GM21528 (cell line): Measurements from ENCODE around the gene SCMH1.
"Not testable (repeated sequence)": the region's sequence is repeated elsewhere in the genome, so short reads cannot be mapped to it uniquely, and the experiment has no call there.

Experiments used
- ATAC-seq: cut with Tn5 transposase; IDR thresholded peaks from one replicate; pipeline ENCODE4 v1.9.1; 2021; ENCODE audit warnings: mild to moderate bottlenecking, moderate library complexity; ENCODE audit not compliant: unreplicated experiment, low FRiP score

The SCMH1 gene

DNA sequence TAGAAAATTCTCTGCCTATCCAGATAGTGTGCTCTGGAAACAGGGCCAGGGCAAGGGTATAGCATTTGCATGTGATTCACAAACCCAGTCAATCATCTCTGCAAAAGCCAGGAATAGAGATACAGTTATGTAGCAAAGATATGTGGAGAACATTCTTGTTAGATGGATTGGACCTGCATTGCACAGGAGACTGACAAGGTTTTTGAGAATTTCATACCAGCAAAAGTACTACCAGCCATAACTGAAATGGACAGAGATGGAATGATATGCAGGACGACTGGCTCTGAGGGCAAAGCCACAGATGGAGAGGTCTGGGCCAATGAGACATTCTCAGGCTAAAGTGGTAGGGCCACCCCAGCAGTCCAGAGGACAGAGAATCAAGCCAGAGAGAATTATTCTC lies 24.7 kb downstream of the SCMH1 start:
- no peak for ATAC-seq

DNA sequence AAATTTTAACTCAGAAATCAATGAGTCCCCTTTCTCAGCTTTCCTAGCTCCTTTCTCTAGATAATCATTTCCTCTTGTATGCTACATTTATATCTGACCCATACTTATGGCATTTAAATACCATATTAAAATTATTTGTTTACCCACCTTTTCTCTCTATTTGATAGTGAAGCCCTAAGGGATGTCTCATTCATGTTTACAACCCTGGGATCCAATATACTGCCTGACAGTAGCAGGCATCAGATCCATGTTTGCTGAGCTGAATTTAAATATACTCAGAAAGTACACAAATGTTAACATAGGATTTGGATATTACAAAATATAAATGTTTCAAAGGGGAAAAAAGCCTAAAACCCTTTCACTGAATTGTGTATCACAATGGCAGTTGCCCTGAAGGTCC lies 26.5 kb downstream of the SCMH1 start:
- no peak for ATAC-seq

DNA sequence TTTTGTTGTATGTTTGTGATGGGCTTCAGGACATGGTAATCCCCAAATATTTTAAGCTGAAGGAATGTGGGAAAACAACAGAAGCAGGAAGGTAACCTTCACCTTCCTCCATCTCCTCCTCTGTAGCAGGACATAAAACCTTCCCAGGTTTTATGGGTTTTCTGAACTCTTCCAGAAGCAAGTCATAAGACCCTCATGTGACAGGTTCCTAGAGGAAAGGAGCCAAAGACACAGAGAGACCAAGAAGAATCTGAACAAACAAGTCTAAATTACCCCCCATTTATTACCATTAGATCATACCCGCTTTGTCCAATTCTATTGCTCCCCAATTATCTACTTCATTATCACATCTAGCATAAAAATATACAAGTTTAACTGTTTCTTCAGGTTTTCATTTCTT lies 28.8 kb downstream of the SCMH1 start:
- no peak for ATAC-seq

DNA sequence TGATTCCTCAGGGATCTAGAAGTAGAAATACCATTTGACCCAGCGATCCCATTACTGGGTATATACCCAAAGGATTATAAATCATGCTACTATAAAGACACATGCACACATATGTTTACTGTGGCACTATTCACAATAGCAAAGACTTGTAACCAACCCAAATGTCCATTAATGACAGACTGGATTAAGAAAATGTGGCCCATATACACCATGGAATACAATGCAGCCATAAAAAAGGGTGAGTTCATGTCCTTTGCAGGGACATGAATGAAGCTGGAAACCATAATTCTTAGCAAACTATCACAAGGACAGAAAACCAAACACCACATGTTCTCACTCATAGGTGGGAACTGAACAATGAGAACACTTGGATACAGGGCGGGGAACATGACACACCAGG lies 30.5 kb downstream of the SCMH1 start:
- not testable (repeated sequence) for ATAC-seq

DNA sequence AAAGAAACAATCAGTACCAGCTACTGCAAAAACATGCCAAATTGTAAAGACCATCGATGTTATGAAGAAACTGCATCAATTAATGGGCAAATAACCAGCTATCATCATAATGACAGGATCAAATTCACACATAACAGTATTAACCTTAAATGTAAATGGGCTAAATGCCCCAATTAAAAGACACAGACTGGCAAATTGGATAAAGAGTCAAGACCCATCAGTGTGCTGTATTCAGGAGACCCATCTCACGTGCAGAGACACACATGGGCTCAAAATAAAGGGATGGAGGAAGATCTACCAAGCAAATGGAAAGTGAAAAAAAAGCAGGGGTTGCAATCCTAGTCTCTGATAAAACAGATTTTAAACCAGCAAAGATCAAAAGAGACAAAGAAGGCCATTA lies 35.1 kb downstream of the SCMH1 start:
- not testable (repeated sequence) for ATAC-seq

DNA sequence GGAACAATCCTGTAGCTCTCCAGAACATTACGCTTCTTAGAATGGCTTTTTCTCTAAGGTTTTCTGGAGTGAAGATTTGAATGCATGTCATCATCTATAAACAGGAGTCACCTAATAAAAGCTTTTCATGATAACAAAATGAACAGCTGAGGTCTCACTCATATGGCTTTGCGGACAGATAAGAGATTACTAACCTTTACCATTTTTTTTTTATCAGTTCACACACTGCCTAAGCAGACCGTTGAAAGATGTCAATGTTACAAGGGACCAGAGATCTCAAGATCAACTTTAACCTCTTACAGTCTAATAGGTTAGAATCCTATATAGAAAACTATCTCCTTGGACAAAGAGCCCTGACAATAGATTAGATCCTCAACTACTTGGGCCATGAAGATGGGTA lies 41.4 kb downstream of the SCMH1 start:
- no peak for ATAC-seq

DNA sequence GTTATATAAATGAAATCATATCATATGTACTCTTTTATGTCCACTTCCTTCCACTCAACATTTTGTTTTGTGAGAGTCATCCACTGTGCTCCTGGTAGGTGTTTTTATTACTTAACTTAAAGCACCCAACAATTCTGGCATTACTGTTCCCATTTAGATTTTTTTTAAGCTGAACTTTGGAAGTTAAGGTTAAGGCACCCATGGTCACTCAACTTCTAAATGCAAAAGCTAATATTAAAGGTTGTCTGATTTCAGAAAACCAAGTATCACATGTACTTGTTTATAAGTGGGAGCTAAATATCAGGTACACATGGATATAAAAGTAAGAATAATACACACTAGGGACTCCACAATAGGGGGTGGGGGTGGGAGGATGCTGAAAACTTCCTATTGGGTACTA lies 42.7 kb downstream of the SCMH1 start:
- no peak for ATAC-seq

DNA sequence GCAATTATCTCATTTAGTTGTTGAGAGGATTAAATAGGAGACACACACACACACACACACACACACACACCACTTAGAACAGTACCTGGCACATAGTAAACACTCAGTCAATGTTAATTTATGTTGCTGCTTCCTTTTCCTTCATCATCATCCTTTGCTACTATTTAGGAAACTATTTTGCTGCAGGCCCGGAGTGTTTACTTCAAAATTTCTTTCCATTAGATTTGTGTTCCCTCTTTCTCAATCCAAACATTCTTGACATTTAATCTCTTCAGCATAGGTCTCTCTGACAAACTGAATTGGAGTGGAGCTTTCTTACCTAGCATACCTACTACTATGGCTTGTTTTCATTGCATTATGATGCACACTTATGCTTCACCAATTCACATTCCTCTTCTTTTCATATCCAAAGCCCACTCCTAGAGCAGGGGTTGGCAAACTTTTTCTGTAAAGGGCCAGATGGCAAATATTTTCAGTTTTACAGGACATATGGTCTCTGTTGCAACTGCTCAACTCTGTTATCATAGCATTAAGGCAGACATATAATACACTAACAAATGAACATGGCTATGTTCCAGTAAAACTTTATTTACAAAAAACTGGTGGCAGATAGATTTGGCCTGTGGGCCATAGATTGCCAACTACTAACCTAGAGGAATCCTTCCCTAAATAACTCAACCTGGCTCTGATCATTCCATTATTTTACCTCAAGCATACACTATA lies 49.5 kb downstream of the SCMH1 start:
- ATAC-seq: no peak

DNA sequence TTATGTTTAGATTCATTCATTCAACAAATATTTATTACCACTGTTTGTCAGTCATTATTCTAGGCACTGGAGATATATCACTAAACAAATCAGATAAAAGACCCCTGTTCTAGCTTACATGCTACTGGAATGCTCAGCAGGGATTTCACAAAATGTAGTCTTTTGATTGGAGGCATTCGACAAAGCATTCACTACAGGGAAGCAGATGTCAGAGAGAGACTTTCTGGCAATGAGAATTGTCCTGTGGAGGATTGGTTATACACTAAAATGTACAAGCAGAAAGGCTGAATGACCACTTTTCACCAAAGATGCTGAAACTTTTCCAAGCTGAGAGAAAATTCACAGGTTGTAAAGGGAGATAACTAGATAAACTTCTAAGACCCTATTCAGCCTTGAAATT lies 57.7 kb downstream of the SCMH1 start:
- ATAC-seq: no peak

DNA sequence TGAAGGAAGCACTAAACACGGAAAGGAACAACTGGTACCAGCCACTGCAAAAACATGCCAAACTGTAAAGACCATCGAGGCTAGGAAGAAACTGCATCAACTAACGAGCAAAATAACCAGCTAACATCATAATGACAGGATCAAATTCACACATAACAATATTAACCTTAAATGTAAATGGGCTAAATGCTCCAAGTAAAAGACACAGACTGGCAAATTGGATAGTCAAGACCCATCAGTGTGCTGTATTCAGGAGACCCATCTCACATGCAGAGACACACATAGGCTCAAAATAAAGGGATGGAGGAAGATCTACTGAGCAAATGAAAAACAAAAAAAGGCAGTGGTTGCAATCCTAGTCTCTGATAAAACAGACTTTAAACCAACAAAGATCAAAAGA lies 63.9 kb downstream of the SCMH1 start:
- ATAC-seq: not testable (repeated sequence)

DNA sequence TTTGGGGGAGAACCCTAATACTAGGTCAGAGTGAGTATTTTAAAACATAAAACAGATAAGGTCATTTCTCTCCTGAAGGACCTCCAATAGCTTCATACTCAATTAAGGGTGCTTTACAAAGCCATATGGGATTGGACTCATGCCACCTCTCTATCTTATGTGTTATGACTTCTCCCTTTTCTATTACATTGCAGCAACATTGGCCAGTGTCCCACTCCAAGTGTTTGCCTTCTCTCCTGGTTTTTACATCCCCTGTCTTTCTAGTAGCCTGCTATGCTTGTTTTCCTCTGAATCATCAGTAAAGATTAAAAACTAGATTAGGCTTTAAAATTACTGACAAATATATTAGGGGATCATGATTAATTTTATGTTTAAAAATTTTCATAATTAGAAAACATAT lies 66.6 kb downstream of the SCMH1 start:
- no peak for ATAC-seq

DNA sequence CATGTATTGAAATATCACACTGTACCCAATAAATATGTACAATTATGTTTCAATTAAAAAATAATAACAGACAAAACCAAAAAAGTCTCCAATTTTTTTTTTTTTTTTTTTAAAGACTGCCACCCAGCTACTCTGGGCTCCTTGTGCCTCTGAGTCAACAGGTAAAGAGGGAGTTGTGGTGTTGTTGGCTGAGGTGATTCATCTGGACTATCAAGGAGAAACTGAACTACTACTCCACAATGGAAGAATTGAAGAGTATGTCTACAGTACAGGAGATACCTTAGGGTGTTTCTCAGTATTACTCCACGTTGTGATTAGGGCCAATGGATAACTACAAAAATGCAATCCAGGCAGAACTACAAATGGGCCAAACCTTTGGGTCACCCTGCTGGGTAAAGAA lies 67.9 kb downstream of the SCMH1 start:
- no peak for ATAC-seq

DNA sequence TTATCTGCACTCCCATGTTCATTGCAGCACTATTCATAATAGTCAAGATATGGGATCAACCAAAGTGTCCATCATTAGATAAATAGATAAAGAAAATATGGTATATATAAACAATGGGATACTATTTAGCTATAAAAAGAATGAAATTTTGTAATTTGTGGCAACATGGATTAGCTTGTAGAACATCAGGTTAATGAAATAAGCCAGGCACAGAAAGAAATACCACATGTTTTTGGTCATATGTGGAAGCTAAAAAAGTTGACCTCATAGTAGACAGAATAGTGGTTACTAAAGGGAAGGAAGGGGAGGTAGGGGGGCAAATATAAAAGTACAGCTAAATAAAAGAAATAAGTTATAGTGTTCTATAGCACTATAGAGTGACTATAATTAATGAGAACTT lies 68.5 kb downstream of the SCMH1 start:
- no peak for ATAC-seq

DNA sequence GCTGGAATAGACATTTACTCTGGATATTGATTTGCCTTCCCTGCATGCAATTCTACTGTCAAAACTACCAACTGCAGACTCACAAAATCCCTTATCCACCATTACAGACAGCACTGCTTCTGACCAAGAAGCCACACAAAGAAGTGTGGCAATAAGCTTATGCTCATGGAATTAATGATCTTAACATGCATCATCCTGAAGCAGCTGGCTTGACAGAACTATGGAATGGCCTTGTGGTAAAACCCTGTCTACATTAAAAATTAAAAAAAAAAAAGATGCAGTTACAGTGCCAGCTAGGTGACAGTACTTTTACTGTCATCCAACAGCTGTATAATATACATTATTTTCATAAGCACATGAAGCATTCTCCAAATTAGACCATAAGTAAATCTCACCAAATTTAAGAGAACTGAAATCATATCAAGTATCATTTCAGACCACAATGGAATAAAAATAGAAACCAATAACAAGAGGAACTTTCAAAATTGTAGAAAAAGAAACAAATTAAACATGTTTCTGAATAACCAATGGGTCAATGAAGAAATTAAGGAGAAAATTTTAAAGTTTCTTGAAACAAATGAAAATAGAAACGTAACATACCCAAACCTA lies 70.7 kb downstream of the SCMH1 start:
- no peak for ATAC-seq

DNA sequence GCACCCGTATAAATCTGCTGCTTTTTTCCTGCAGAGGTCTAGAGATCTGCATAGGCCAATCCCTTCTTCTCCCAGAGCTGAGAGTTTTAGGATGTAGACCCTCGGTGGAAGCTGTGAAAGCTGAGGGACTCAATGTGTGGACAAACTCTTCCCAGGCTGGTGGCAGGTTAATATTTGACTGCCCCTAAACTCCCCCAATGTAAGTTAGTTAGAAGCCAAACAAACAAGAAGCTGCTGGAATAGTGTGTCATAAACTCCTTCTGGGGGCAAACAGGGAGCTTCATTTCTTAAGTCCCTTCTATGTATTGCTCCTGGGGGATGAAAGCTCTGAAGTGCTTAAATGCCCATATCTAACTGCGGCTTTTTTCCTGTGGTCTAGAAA lies 72.3 kb downstream of the SCMH1 start:
- no peak for ATAC-seq

DNA sequence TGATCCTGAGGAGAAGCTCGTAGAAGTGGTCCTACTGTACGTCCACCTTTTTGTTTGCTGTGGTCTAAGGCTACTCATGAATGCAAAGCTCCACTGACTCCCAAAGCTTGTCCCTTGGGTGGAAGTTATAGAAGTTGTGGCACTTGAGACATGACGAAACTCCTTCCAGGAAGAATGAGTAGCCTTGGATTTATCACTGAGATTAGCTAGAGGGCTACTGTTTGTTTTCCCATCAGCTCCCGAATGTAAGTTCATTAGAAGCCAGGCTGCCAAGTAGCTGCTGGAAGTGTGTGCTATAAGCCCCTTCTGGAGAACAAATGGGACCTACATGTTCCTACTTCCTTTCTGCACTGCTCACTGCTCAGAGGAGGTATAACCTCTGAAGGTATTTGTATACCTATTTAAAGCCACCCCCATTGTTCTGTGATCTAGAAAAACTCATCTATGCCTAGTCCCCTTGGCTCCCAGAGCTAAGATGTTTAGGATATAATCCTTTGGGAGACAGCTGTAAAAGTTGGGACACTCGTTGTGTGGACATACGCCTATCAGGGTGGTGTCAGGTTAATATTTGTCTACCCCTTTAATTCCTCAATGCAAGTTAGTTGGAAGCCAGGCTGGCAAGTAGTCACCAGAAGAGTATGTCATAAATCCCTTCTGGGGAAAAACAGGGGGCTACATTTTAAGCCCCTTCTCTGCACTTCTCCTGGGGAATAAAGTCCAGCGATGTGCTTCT lies 72.9 kb downstream of the SCMH1 start:
- ATAC-seq: no peak

DNA sequence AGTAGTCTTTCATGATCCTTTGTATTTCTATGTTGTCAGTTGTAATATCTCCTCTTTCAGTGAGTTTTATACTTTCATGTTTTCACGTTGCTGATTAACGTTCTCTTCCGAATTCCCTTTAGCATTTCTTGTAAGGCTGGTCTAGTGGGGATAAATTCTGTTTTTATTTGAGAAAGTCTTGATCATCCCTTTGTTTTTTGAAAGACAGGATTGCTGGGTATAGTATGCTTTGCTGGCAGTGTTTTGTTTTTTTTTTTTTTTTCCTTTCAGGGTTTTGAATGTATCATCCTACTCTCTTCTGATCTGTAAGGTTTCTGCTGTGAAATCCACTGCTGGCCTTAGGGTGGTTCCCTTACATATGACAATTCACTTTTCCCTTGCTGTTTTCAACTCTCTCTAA lies 74.4 kb downstream of the SCMH1 start:
- ATAC-seq: no peak

DNA sequence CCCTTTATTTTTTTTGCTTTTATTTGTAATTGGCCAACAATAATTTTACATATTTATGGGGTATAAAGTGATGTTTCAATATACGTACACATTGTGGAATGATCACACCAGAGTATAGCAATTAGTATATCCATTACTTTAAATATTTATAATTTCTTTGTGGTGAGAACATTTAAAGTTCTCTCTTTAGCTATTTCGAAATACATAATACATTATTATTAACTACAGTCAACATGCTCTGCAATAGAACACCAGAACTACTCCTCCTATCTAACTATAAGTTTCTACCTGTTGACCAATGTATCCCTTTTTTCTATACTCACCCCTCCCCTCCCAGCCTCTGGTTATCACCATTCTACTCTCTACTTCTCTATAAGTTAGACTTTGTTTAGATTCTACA lies 77.4 kb downstream of the SCMH1 start:
- no peak for ATAC-seq

DNA sequence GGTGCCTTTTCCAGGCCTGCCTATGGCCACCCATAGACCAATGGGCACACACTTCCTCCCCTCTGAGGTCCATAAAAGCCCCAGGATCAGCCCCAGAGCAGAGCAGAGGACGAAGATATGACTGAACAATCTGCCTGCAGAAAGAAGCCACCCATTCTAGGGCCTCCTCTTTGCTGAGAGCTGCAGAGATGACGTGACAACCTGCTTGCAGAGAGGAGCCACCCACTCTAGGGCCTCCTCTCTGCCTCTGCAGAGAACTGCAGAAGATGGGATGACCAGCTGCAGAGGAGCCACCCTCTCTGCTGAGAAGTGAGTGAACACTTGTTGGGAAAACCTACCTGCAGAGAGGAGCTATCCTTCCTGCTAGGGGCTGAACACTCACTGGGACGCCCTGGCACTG lies 79.7 kb downstream of the SCMH1 start:
- no peak for ATAC-seq

DNA sequence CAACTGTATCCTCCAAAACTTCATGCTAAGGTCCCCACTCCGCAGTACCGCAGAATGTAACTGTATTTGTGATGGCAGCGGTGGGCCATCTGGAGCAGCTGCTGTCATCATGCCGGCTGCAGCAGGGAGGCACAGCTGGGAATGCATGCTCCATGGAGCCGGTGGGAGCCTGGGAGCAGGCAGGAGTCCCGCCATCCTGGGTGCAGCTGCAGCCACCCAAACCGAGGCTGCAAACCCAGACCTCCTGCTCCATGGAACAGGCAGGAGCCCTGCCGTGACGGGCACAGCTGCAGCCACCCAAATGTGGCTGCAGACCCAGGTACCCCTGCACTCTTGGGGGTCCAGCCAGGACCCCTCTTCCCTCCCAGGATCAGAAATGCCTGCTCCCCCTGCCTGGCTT lies 80.3 kb downstream of the SCMH1 start:
- ATAC-seq: no peak

DNA sequence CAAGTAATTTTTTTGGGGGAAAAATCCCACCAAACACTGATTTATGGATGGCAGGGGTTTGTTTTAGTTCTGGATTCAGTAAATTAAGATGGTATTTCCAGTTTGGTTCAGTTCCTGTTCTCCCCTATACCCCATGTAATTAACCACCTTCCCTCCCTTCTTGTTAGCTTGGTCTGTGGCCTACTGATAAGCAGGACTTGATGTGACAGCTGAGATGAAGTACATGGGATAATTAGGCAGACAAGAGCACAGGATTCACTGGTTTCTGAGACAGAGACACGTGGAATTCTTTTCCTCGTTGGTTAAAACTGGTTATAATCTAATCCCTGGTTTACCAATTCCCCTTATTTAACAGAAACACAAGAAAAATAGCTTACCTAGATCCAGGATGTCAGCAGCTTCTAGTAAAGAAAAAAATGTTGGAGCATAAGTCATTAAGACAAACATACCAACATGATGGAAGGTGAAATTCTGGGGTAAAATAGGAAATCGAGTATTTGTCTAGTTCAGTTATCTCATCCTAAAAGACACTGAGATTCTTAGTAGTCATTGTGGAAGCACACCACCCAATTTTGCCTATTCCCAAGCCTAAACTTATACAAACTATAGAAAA lies 81.5 kb downstream of the SCMH1 start:
- no peak for ATAC-seq

DNA sequence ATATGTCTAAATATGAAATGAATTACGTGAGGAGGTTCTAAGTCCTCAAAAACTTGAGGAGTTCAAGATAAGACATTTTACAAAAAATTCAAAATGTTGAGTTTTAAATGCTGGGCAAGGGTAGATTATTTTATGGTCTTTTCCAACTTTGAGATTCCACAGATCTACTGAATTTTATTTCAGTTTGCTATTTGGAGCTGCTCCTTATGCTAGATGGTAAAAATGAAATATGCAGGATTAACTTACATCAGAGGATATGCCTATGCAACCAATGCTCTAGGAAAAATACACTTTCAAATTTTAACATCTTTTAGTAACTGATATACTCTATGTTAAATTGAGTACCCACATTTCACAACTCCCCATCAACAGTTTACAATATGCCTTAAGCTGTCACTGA lies 83.1 kb downstream of the SCMH1 start:
- no peak for ATAC-seq
